HG03565 (cell line): ENCODE data around the gene RBFA.
"Not testable (repeated sequence)": the region's sequence is repeated elsewhere in the genome, so short reads cannot be mapped to it uniquely, and the experiment has no call there.

ENCODE experiments used
- ATAC-seq: cut with Tn5 transposase; IDR thresholded peaks from one replicate; pipeline ENCODE4 v1.9.1; 2021; ENCODE audit warnings: mild to moderate bottlenecking, moderate library complexity; ENCODE audit not compliant: unreplicated experiment

The RBFA gene

GRCh38 chr18:80027719-80028118 is 6.5 kb upstream of the RBFA start:
- ATAC-seq = not testable (repeated sequence)

GRCh38 chr18:80029690-80030089 is 4.5 kb upstream of the RBFA start:
- no peak for ATAC-seq

- peak; percentile 33 for ATAC-seq
Observed at GRCh38 chr18:80033181-80034067, 810 bp upstream of the RBFA start.

GRCh38 chr18:80034852-80035406 is 695 bp downstream of the RBFA start:
- ATAC-seq = no peak

- no peak for ATAC-seq
Observed at GRCh38 chr18:80035997-80036396, 1.8 kb downstream of the RBFA start.

- no peak for ATAC-seq
Observed at GRCh38 chr18:80037300-80037699, 3.1 kb downstream of the RBFA start.

GRCh38 chr18:80037869-80038630 is 3.8 kb downstream of the RBFA start:
- ATAC-seq = no peak

- ATAC-seq = no peak
Observed at GRCh38 chr18:80040515-80040914, 6.3 kb downstream of the RBFA start.

- ATAC-seq = no peak
Observed at GRCh38 chr18:80041424-80041823, 7.2 kb downstream of the RBFA start.

GRCh38 chr18:80042785-80043184 is 8.6 kb downstream of the RBFA start:
- no peak for ATAC-seq

- ATAC-seq = no peak
Observed at GRCh38 chr18:80044072-80044471, 9.8 kb downstream of the RBFA start.

- no peak for ATAC-seq
Observed at GRCh38 chr18:80046011-80046410, 11.8 kb downstream of the RBFA start.

GRCh38 chr18:80046431-80046830 is 12.2 kb downstream of the RBFA start:
- no peak for ATAC-seq

- no peak for ATAC-seq
Observed at GRCh38 chr18:80046961-80047541, 12.8 kb downstream of the RBFA start.

GRCh38 chr18:80050797-80051196 is 16.6 kb downstream of the RBFA start:
- no peak for ATAC-seq

- ATAC-seq = no peak
Observed at GRCh38 chr18:80056095-80056494, 21.9 kb downstream of the RBFA start.

- no peak for ATAC-seq
Observed at GRCh38 chr18:80059945-80060344, 25.7 kb downstream of the RBFA start.

- ATAC-seq = no peak
Observed at GRCh38 chr18:80065705-80066104, 31.5 kb downstream of the RBFA start.

- no peak for ATAC-seq
Observed at GRCh38 chr18:80067321-80067720, 33.1 kb downstream of the RBFA start.

GRCh38 chr18:80067897-80068296 is 33.7 kb downstream of the RBFA start:
- no peak for ATAC-seq

- no peak for ATAC-seq
Observed at GRCh38 chr18:80068571-80069272, 34.5 kb downstream of the RBFA start.
